Stimulated activated CD4-positive, alpha-beta T cell treated with anti-CD3 and anti-CD28 coated beads, Interleukin-12 subunit alpha, Interleukin-12 subunit beta, amount 100 ng/mL, for 48 hours (primary cell): ENCODE measurements around the gene VGLL1.
A peak's percentile ranks its signal among the peaks of the same experiment; 100 is the strongest.

Experiments
- DNase-seq, 3 donors: peaks; one replicate each; pipeline ENCODE4 v3.0.0-alpha.2; 2020; ENCODE audit warnings: low read depth in 2 of 3, low spot score in 1 of 3

Gene VGLL1, protein sequence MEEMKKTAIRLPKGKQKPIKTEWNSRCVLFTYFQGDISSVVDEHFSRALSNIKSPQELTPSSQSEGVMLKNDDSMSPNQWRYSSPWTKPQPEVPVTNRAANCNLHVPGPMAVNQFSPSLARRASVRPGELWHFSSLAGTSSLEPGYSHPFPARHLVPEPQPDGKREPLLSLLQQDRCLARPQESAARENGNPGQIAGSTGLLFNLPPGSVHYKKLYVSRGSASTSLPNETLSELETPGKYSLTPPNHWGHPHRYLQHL

DNA sequence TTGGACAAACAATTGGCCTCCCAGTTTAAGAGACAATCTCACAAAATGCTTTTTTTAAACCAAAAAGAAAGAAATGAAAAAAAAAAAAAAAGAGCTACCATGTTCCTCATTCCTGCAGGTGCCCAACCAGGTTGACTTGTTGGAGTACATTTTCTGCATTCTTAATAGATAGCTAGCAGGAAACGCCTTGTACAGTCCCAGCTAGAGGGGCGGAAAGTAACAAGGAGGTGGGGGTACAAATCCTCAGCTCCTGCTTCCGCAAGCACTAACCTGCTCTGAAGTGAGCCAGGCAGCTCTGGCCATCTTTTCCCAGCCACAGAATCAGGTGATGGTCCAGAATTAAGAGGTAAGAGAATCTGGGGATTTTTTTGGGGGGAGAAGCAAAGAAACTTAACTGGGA is at the start of gene VGLL1:
TSS of gene VGLL1 (plus strand) at position 265 of the 400 bp plus-strand sequence. CDS start 3,806 bp downstream, outside the sequence.
- no peak for DNase-seq

- DNase-seq: no peak
These were observed 44.4 kb upstream of the VGLL1 start, which contains the start of gene BRS3 for GRCh38 chrX:136487647-136488046. Gene BRS3, plus strand, starts transcription at chrX:136487947. Its CDS starts 168 bp downstream, at chrX:136488115.

GRCh38 chrX:136488706-136489105 is 43.3 kb upstream of the VGLL1 start:
- DNase-seq: no peak

- DNase-seq: no peak
These were observed 40.2 kb upstream of the VGLL1 start for GRCh38 chrX:136491832-136492231.

DNA sequence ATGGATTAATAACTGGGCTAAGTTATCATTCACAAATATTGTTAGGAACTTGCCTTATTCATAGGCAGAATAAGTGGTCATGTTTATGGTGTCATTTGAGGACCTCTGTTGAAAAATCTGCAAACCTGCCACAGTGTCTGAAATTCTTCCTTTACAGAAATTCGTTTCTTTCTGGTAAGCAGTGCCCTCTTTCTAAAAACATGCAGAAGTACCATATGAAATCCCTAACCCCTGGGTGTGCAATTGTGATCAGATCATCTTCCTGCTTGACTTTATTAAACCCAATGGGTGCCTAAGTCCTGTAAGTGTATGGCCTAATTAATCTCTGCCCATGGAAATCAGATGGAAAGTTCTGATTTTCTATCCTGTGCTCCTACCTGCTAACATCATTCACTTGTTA is 39.0 kb upstream of the VGLL1 start:
- DNase-seq: no peak

DNA sequence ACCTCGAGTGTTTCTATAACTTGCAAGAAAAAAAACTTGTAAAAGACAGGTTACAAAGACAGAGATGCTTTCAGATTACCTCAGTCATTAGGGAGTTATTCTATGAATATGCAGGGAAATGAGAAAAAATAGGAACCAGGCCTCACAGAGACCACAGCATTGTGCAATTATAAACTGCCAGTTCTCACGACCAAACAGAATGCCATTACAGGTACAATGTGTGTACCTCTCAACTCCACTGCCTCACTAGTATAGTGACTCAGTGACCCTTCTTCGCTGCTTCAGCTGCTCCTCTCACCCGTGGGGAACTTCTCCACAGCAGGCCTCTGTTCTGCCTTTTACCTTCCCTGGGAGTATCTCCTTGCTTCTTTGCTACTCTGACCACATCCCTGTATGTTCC is 37.0 kb upstream of the VGLL1 start:
- DNase-seq: no peak

DNA sequence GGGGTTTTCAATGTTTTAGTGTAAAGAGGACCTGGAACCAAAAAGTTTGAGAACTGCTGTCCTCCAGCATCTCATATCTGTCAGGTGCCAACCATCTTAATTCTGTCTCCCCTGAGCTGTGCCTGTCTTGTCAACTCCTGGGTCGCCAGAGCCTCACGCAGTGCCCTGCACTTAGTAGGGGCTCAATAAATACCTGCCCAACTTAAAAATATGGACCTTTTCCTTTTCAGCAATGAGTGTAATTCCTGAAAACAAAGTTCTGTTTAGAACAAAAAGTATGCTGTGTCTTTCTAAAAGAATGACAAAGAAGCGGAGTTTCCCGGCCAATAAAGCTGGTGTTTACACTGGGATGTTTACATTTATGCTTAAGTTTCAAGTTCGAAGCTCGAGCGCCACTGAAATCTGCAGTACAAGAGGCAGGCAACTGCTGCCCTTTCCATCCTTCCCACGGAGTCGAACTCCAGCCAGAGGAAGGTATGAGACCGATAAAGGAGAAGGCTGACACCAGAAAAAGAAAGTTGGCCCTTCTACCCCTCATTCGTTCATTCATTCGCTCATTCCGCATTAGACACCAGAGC is 35.7 kb upstream of the VGLL1 start:
- no peak for DNase-seq

- DNase-seq: peak; percentile 66 to 80 (median 77)
These were observed 35.1 kb upstream of the VGLL1 start for GRCh38 chrX:136496764-136497555.

DNA sequence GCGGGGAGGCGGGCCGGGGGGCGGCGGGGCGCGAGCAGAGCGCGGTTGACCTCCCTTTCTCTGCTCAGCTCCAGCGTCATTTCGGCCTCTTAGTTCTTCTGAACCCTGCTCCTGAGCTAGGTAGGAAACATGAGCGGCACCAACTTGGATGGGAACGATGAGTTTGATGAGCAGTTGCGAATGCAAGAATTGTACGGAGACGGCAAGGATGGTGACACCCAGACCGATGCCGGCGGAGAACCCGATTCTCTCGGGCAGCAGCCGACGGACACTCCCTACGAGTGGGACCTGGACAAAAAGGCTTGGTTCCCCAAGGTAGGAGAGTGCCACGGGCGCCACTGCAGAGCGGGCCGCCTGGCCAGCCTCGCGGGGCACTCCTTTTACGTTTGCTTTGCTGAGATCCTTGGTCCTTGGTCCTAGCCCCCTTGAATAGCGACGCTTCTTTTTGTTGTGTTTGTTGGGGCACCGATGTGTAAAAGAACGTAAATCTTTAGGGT is 34.4 kb upstream of the VGLL1 start, which contains the start of gene HTATSF1:
TSS of gene HTATSF1 (plus strand) at position 37 of the 497 bp plus-strand sequence. CDS start at position 130, 93 bp downstream.
- DNase-seq: no peak

DNA sequence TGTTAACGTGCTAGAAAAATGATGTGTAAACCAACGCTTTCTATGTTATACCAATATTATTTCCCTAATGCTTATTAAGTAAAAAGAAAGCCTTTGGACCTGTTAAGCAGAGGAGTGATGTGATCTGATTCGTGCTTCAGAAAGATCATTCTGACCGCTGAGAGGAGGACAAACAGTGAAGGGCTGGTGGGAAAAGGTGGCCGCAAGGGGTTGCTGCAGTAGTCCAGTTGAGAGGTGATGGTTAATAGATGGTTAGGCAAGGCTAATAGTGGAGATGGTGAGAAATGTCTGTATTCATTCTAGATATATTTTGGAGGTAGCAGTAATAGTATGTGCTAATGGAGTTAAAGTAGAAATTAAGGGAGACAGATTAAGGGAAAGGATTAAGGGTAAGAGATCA is 12.9 kb upstream of the VGLL1 start:
- DNase-seq: no peak

GRCh38 chrX:136523770-136524169 is 8.2 kb upstream of the VGLL1 start:
- DNase-seq: no peak

DNA sequence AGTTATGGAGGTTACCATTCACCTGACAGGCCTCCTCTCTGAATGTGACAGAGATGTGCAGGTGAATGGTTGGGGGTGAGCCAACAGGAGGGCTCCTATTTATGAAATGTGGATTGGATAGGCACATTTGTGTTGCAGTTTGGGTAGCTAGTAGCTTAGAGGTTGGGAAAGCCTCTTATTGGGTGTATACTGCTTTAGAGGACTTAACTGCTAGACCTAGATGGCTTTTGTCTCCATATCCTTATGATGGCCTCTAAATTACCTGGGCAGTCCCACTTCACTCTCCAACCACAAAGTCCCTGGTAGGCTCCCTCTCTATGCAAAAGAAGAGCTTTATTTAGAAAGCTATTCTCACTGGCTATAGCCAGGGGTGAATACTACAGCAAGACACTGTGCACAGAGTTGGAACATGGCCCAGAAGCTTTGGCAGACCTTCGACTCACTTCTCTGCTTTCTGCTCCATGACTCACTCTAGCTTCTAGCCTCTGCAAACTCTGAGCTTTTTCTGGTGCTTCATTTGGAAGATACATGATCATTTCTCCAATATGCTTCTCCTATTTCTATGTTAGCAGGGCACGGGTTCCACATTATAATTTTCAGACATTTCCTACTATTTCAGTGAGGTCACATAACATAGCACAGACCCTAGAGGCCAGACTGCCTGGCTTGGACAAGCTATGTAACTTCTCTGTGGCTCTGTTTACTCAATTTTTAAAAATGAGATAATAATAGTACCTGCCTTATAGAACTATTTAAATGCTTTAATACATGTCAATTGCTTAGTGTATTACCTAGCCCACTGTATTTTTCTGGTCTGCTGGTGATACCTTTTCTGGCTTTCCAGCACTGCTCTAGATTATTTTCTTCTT is 6.0 kb upstream of the VGLL1 start:
- no peak for DNase-seq

DNA sequence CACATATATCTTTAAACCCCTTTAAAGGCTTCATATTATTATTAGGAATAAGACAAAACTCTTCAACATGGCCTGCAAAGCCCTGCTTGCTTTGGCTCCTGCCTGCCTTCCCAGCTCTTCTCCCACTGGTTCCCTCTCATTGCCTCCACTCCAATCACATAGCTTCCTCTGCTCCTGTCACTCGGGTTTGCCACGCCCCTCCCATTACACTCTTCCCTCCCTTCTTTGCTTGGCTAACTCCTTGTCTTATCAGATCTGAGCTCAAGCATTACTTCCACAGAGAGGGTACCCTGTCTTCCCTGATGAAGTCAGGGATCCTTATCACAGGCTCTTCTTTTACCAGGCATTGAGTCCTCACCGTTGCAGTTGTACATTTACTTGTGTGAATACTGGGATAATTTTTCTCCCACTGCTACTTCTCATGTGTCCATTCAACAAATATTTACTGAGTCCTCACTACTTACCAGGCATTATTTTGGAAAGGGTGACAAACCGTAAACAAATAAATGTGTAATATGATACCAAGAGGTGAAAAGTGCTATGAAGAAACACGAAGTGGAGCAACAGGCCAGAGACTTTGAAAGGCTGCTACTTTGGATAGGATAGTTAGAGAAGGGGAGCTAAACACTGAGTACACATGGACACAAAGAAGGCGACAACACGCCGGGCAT is 3.2 kb upstream of the VGLL1 start:
- no peak for DNase-seq

DNA sequence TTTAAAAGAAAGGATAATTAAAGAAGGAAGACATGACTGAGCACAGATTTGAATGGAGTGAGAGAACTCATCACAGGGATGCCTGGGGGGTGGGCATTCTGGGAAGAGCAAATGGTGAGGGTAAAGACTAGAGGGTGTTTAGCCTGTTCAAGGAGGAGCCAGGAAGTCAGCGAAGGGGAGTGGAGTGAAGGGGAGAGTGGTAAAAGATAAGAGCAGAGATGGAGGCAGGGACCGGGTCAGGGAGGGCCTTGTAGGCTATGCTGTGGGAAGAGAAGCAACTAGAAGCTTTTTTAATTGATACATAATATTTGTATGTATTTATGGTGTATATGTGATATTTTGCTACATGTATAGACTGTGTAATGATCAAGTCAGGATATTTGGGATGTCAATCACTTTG is 2.2 kb upstream of the VGLL1 start:
- DNase-seq: no peak

DNA sequence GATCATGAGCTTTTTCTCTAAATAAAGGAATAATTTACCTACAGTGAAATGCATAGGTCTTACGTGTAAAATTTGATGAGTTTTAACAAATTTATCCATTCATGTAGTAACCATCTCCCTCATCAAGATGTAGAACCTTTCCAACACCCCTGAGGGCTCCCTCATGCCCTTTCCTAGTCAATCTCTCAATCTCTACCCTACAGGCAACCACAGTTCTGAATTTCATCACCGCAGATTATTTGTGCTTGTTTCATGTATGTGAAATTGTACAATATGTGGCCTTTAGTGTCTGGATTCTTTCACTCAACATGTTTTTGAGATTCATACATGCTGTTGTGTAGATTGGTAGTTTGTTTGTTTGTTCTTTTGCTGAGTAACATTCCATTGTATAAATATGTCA is 2.1 kb downstream of the VGLL1 start:
- no peak for DNase-seq

DNA sequence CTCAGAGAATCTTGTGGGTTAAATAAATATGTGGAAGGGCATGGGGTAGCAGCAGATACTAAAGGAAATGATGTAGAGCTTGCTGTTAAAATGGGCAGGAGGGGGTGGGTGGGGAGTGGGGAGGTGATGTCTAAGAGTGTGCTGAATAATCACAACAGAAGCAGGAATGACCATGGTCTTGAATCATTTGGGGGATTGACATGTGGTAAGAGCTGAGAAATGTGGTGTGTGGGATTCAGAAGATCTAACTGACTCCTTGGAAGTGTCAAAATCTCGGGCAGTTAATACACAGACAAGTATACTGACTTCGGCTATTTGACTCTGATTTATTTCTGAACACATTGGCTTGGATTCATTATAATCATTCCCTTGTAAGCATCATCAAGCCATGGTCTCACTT is 6.8 kb downstream of the VGLL1 start:
- no peak for DNase-seq

DNA sequence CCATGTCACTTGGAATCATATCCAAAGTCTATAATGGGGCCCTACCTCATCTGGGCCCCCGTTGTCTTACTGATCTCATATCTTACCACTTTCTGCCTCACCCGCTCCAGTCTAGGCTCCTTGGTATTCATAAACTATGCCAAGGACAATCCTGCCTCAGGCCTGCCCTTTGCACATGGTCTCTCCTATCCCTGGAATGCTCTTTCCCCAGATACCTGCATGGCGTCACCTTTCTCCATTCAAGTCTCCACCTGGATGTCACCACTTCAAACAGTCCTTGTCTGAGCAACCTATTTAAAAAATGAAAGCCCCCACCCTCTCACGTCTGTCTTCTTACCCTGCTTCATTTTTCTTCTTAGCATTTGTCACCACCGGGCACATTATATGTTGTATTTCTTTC is 8.2 kb downstream of the VGLL1 start:
- no peak for DNase-seq

DNA sequence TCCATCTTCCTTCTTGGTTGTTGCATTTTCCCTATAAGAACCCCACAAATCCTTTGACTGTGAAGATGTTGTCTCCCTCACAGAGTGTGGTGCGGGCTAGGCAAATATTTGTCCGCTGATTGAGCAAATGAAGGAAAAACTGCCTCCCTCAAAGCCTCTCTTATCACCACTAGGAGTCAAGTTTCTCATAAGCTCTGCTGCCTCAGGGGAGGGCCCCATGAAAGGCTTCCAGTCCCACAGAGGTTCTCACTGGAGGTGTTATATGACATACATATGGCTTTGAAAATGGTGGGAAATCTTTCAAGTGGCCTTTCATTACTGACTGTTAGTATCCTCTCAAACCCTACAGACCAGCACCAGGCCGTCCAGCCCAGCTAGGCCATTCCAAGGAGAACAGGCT is 9.3 kb downstream of the VGLL1 start:
- DNase-seq: no peak

- no peak for DNase-seq
These were observed 10.3 kb downstream of the VGLL1 start for GRCh38 chrX:136542281-136542680.

GRCh38 chrX:136546371-136546781 is 14.4 kb downstream of the VGLL1 start:
- no peak for DNase-seq
